ENCODE data around the gene IKZF4.

The IKZF4 gene

GRCh38 chr12:56021889-56022497, 1.1 kb downstream of the IKZF4 start:
- no peak overlapping the region for H3K27ac ChIP-seq (ENCODE audit: low read depth, low read length)
- no peak overlapping the region for H3K4me3 ChIP-seq (ENCODE audit: low read length)
- no peaks in the 10 kb centered on the region for H3K79me2 ChIP-seq (ENCODE audit: control insufficient read depth, low read length)
- TF ChIP-seq, protein P1, sequence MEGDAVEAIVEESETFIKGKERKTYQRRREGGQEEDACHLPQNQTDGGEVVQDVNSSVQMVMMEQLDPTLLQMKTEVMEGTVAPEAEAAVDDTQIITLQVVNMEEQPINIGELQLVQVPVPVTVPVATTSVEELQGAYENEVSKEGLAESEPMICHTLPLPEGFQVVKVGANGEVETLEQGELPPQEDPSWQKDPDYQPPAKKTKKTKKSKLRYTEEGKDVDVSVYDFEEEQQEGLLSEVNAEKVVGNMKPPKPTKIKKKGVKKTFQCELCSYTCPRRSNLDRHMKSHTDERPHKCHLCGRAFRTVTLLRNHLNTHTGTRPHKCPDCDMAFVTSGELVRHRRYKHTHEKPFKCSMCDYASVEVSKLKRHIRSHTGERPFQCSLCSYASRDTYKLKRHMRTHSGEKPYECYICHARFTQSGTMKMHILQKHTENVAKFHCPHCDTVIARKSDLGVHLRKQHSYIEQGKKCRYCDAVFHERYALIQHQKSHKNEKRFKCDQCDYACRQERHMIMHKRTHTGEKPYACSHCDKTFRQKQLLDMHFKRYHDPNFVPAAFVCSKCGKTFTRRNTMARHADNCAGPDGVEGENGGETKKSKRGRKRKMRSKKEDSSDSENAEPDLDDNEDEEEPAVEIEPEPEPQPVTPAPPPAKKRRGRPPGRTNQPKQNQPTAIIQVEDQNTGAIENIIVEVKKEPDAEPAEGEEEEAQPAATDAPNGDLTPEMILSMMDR (IDR thresholded peaks at IDR 0.05; ENCODE audit: low read depth, low read length, poor library complexity, severe bottlenecking): no peak
- TF ChIP-seq EZH2phosphoT487 (IDR thresholded peaks at IDR 0.05; ENCODE audit: borderline replicate concordance, low read length): no peak
- no peaks in the 10 kb centered on the region for H3K27me3 ChIP-seq (ENCODE audit: control insufficient read depth, low read length)
- peaks cover 6% of the 10 kb centered on the region; the same call in 1 of the 2 replicates for H3K4me1 ChIP-seq (ENCODE audit: control insufficient read depth, low read length)
- no peaks in the 10 kb centered on the region for H3F3A ChIP-seq (ENCODE audit: control insufficient read depth, insufficient read depth)
- no peaks in the 10 kb centered on the region for H4K20me1 ChIP-seq (ENCODE audit: control insufficient read depth, insufficient read depth, low read depth, low read length)
- no peaks in the 10 kb centered on the region for H3K9me2 ChIP-seq (replicated peaks; ENCODE audit: control insufficient read depth, low read length)
- H3K9me3 ChIP-seq (ENCODE audit: control insufficient read depth, insufficient read depth, low read length): no peaks in the 10 kb centered on the region
- H3K36me3 ChIP-seq (ENCODE audit: control insufficient read depth, low read length): no peaks in the 10 kb centered on the region
- no peak overlapping the region for H3K4me2 ChIP-seq (ENCODE audit: low read length)

- Histone ChIP-seq H4K20me1 (ENCODE audit: control insufficient read depth, insufficient read depth, low read depth, low read length) (no peaks in the 10 kb centered on the region), H3K4me3 (ENCODE audit: low read length) (no peak overlapping the region), H3F3A (ENCODE audit: control insufficient read depth, insufficient read depth) (no peaks in the 10 kb centered on the region), H3K27me3 (ENCODE audit: control insufficient read depth, low read length) (no peaks in the 10 kb centered on the region), H3K9me3 (ENCODE audit: control insufficient read depth, insufficient read depth, low read length) (no peaks in the 10 kb centered on the region), H3K27ac (ENCODE audit: low read depth, low read length) (no peak overlapping the region), H3K4me2 (ENCODE audit: low read length) (no peak overlapping the region), H3K9me2 (replicated peaks; ENCODE audit: control insufficient read depth, low read length) (no peaks in the 10 kb centered on the region), H3K4me1 (ENCODE audit: control insufficient read depth, low read length) (no peaks in the 10 kb centered on the region), H3K36me3 (ENCODE audit: control insufficient read depth, low read length) (no peaks in the 10 kb centered on the region), H3K79me2 (ENCODE audit: control insufficient read depth, low read length) (no peaks in the 10 kb centered on the region)
- TF ChIP-seq, protein P1 (IDR thresholded peaks at IDR 0.05; ENCODE audit: low read depth, low read length, poor library complexity, severe bottlenecking): no peak
- no peak for TF ChIP-seq EZH2phosphoT487 (IDR thresholded peaks at IDR 0.05; ENCODE audit: borderline replicate concordance, low read length)
Observed at GRCh38 chr12:56028511-56029165, 7.8 kb downstream of the IKZF4 start.

DNA sequence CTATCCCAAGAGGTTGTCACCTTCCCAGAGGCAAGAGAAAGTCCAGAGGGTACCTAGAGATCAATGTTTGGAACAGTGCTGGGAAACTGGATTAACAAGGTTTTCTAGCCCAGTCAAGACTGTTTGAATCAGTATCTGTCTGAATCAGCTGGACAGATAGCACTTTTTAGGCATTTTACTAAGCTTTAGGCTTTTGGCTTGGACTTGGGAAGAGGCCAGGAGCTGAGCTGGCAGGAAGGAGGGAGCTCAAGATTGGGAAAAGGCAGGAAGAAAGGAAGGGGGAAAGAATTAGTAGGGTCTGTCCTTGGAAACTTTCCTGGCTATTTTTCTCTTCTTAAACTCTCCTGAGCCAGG, 8.3 kb downstream of the IKZF4 start:
- H3K4me1 ChIP-seq (ENCODE audit: control insufficient read depth, low read length): no peaks in the 10 kb centered on the region
- H3K9me3 ChIP-seq (ENCODE audit: control insufficient read depth, insufficient read depth, low read length): no peaks in the 10 kb centered on the region
- no peaks in the 10 kb centered on the region for H3K36me3 ChIP-seq (ENCODE audit: control insufficient read depth, low read length)
- TF ChIP-seq EZH2phosphoT487 (IDR thresholded peaks at IDR 0.05; ENCODE audit: borderline replicate concordance, low read length): no peak
- TF ChIP-seq, protein P1 (IDR thresholded peaks at IDR 0.05; ENCODE audit: low read depth, low read length, poor library complexity, severe bottlenecking): no peak
- no peaks in the 10 kb centered on the region for H4K20me1 ChIP-seq (ENCODE audit: control insufficient read depth, insufficient read depth, low read depth, low read length)
- H3K4me3 ChIP-seq (ENCODE audit: low read length): no peak overlapping the region
- no peaks in the 10 kb centered on the region for H3K9me2 ChIP-seq (replicated peaks; ENCODE audit: control insufficient read depth, low read length)
- no peak overlapping the region for H3K27ac ChIP-seq (ENCODE audit: low read depth, low read length)
- H3K27me3 ChIP-seq (ENCODE audit: control insufficient read depth, low read length): no peaks in the 10 kb centered on the region
- H3F3A ChIP-seq (ENCODE audit: control insufficient read depth, insufficient read depth): no peaks in the 10 kb centered on the region
- H3K4me2 ChIP-seq (ENCODE audit: low read length): no peak overlapping the region
- H3K79me2 ChIP-seq (ENCODE audit: control insufficient read depth, low read length): no peaks in the 10 kb centered on the region

Data from DOHH2 (cell line).